NCI-H1105 (cell line): ENCODE measurements around the gene AHI1.
"Not testable (repeated sequence)": the region's sequence is repeated elsewhere in the genome, so short reads cannot be mapped to it uniquely, and the experiment has no call there.

Source experiments
- DNase-seq: peaks from one replicate; lab custom pipeline; 2025; lab: John Stamatoyannopoulos, UW

The AHI1 gene

DNA sequence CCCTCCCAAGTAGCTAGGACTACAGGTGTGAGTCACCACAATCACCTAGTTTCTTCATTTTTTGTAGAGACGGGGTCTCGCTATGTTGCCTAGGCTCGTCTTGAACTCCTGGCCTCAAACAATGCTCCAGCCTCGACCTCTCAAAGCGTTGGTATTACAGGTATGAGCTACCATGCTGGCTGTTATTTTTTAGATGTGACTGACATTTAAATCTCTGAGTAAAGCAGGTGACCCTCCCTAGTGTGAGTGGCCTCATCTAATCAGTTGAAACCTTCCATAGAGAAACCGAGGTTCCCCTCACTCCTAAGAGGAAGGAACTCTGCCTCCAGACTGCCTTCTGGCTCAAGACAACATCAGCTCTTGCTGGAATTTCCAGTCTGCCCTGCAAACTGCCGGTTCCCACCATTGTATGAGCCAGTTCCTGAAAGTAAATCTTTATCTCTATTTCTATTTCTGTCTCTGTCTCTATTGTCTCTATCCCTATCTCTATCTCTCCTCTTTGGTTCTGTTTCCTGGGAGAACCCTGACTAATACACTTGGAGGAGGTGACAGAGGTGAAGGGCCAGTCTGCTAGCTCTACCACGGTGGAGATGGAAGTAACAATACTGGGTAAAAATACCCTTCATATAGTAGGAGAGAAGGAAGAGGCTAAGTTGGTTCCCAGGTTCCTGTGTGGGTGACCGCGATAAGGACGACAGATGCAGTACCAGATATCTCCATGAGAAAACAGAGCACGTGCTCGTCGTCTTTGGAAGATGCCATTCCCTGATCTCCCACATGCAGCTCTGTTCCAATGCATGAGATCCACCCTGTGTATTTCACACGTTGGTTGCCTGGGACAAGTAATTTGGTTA is 235.4 kb downstream of the AHI1 start:
- DNase-seq = no peak

DNA sequence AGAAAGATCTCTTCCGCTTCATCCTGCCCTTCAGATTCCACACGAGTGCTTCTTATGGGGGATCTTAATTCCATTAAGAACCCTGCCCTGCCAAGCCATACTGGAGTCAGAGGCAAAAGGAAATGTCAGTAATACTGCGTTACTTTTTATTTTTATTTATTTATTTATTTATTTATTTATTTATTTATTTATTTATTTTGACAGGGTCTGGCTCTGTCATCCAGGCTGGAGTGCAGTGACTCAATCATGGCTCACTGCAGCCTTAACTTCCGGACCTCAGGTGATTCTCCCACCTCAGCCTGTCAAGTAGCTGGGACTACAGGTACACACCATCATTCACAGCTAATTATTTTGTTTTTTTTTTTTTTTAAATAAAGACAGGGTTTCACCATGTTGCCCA is 236.9 kb downstream of the AHI1 start:
- no peak for DNase-seq

- no peak for DNase-seq
Observed at GRCh38 chr6:135258970-135259369, 238.6 kb downstream of the AHI1 start.

GRCh38 chr6:135257631-135258405 is 239.7 kb downstream of the AHI1 start:
- no peak for DNase-seq

- no peak for DNase-seq
Observed at GRCh38 chr6:135256866-135257265, 240.7 kb downstream of the AHI1 start.

- no peak for DNase-seq
Observed at GRCh38 chr6:135254471-135254870, 243.1 kb downstream of the AHI1 start.

- DNase-seq = peak; percentile 40
Observed at GRCh38 chr6:135251498-135252441, 245.8 kb downstream of the AHI1 start.

GRCh38 chr6:135250751-135251497 is 246.6 kb downstream of the AHI1 start:
- DNase-seq = no peak

DNA sequence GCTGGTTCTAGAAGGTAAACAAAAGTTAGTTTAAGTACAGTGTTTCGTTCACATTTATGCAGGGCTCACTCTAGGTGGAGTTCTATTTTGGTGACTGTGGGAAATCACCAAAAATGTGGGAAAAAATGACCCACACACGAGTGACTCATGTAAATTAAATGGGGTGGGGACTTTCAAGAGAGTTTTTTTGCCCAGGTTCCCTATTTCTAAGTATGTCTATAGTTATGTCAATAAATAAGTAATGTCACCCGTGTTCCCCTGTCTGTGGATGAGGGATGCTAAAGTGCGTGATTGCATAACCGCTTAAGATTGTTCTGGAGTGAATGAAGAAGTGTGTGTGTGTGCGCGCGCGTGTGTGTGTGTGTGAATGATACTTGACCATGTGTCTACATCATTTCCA is 247.3 kb downstream of the AHI1 start:
- DNase-seq = no peak

DNA sequence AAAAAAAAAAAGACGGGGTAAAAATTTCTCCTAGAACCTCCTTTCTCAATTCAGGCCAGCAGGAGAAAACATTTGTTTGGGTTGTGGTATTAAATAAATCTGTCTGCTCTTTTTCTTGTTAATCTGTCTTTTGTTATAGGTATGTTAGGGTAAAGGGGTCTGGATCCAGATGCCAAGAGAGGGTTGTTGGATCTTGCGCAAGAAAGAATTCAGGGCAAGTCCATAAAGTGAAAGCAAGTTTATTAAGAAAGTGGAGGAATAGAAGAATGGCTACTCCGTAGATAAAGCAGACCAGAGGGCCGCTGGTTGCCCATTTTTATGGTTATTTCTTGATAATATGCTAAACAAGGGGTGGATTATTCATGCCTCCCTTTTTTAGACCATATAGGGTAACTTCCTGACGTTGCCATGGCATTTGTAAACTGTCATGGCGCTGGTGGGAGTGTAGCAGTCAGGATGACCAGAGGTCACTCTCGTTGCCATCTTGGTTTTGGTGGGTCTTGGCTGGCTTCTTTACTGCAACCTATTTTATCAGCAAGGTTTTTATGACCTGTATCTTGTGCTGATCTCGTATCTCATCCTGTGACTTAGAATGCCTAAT is 251.0 kb downstream of the AHI1 start:
- DNase-seq = not testable (repeated sequence)

- DNase-seq = no peak
Observed at GRCh38 chr6:135244805-135245204, 252.7 kb downstream of the AHI1 start.

GRCh38 chr6:135243871-135244796 is 253.4 kb downstream of the AHI1 start:
- DNase-seq = no peak

- no peak for DNase-seq
Observed at GRCh38 chr6:135240711-135241110, 256.8 kb downstream of the AHI1 start.

DNA sequence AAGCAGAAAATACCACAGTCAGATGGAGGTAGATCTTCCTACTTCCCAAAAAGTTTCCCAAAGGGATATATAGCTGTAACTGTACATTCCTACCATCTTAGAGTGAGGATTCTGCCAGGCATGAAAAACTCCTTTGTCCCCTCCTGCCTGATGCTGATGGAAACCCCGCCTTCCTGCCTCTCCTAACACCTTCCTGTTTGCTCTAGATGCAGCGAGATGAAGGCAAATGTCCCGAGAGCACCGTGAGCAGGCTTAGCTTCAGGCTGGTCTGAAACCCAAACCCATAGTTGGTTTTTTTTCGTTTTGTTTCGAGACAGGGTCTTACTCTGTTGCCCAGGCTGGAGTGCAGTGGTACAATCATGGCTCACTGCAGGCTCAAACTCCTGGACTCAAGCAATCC is 260.8 kb downstream of the AHI1 start:
- DNase-seq = no peak

DNA sequence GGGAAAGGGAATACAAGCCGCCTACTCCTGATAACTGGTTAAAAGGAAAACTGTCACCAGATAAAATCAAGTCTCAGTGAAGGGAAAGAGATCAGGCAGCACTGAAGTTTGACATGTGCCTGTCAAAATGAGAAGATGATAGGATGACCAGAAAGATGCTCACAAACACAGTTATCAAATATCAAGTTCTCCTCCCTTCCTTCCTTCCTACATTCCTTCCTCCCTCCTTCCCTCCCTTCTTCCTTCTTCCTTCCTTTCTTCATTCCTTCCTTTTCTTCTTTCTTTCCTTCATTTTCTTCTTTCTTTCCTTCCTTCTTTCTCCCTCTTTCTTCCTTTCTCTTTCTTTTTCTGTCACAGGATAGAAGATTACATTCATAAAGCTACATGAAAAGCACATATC is 261.2 kb downstream of the AHI1 start:
- no peak for DNase-seq

DNA sequence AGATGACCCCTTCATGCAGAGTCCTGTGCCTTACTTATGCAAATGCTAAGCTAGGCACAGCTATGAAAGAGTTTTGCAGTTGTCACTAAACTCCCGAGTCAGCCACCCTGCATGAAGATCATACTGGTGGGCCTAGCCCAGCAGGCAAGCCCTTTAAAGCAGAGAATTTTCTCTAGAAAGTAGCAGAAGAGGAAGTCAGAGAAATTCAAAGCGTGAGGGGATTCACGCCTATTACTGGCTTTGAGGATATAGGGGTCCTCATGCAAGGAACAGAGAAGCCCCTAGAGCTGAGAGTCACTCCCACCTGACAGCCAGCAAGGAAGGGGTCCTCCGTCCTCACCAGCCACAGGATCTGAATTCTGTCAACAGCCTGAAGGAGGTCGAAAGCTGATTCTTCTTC is 261.8 kb downstream of the AHI1 start:
- no peak for DNase-seq

- no peak for DNase-seq
Observed at GRCh38 chr6:135234492-135234780, 263.1 kb downstream of the AHI1 start.

GRCh38 chr6:135233686-135234491 is 263.7 kb downstream of the AHI1 start:
- DNase-seq = no peak
